WTC11 (cell line): ENCODE data around the gene MAGI2. TPM values are rescaled to one million over a fixed set of nuclear protein-coding genes. Genes with fewer than 3 reads are reported as not detected.

Source experiments
- ATAC-seq: fragments of 200-7000 bp; cut with Tn5 transposase; 2 replicates; pipeline ENCODE4 v1.10.0; 2021; ENCODE audit warnings: mild to moderate bottlenecking, moderate library complexity
- CTCF ChIA-PET: fragments of 300-600 bp; sonication (Branson Sonifier 250); formaldehyde crosslinking; loops from one replicate; lab custom pipeline; 2021; ENCODE audit warnings: antibody characterized with exemption; lab: Charles Lee
- POLR2A ChIA-PET: fragments of 350-600 bp; sonication (Branson Sonifier 250); formaldehyde crosslinking; loops from one replicate; lab custom pipeline; 2021; ENCODE audit warnings: antibody characterized with exemption; lab: Charles Lee
- DNase-seq: peaks from one replicate; pipeline ENCODE4 v3.0.0; 2021; ENCODE audit warnings: low spot score
- H3K27ac Mint-ChIP-seq: 2 replicates; pipeline ENCODE4 v1.8.0; 2021; ENCODE audit warnings: mixed read lengths
- H3K27me3 Mint-ChIP-seq: 2 replicates; pipeline ENCODE4 v1.8.0; 2021; ENCODE audit warnings: low read depth, mild to moderate bottlenecking, moderate library complexity, mixed read lengths
- H3K36me3 Mint-ChIP-seq: 2 replicates; pipeline ENCODE4 v1.8.0; 2021; ENCODE audit warnings: mixed read lengths
- H3K4me1 Mint-ChIP-seq: 2 replicates; pipeline ENCODE4 v1.8.0; 2022; ENCODE audit warnings: mixed read lengths
- H3K4me3 Mint-ChIP-seq: 2 replicates; pipeline ENCODE4 v1.8.0; 2021; ENCODE audit warnings: mild to moderate bottlenecking, moderate library complexity, mixed read lengths
- H3K9me3 Mint-ChIP-seq: 2 replicates; pipeline ENCODE4 v1.8.0; 2021; ENCODE audit warnings: mixed read lengths
- ATF6 ChIP-seq: sonication (generic); formaldehyde crosslinking; IDR thresholded peaks from 2 replicates; pipeline ENCODE4 v1.8.1; 2023; ENCODE audit warnings: mild to moderate bottlenecking, missing genetic modification reagents
- FOXP1 ChIP-seq: sonication (generic); formaldehyde crosslinking; IDR thresholded peaks from 2 replicates; pipeline ENCODE4 v1.8.0; 2022; ENCODE audit warnings: missing genetic modification reagents, mild to moderate bottlenecking, moderate library complexity, borderline replicate concordance
- HMGXB4 ChIP-seq: sonication (generic); formaldehyde crosslinking; IDR thresholded peaks from 2 replicates; pipeline ENCODE4 v1.8.1; 2023; ENCODE audit warnings: mild to moderate bottlenecking, moderate library complexity, missing genetic modification reagents
- MXD4 ChIP-seq: fragments of 250-450 bp; sonication (Bioruptor Pico); IDR thresholded peaks from 2 replicates; pipeline ENCODE4 v1.8.0; 2021; ENCODE audit warnings: mild to moderate bottlenecking, moderate library complexity, borderline replicate concordance
- NFYB ChIP-seq: sonication (generic); formaldehyde crosslinking; conservative IDR thresholded peaks from 2 replicates; pipeline ENCODE4 v1.8.0; 2022; ENCODE audit warnings: low read depth, missing genetic modification reagents
- NR1H2 ChIP-seq: sonication (generic); formaldehyde crosslinking; IDR thresholded peaks from 2 replicates; pipeline ENCODE4 v1.9.0; 2021; ENCODE audit warnings: mild to moderate bottlenecking, moderate library complexity, missing genetic modification reagents
- PRRX2 ChIP-seq: fragments of 250-450 bp; sonication (Bioruptor Pico); IDR thresholded peaks from 2 replicates; pipeline ENCODE4 v1.8.0; 2021; ENCODE audit warnings: mild to moderate bottlenecking
- RELA ChIP-seq: sonication (generic); formaldehyde crosslinking; IDR thresholded peaks from 2 replicates; pipeline ENCODE4 v1.8.1; 2022; ENCODE audit warnings: missing genetic modification reagents, mild to moderate bottlenecking, borderline replicate concordance
- SOX15 ChIP-seq: fragments of 250-450 bp; sonication (Bioruptor Pico); IDR thresholded peaks from 2 replicates; pipeline ENCODE4 v1.9.0; 2021; ENCODE audit warnings: mild to moderate bottlenecking
- STAT6 ChIP-seq: sonication (generic); formaldehyde crosslinking; conservative IDR thresholded peaks from 2 replicates; pipeline ENCODE4 v1.8.1; 2023; ENCODE audit warnings: mild to moderate bottlenecking, low read depth, missing genetic modification reagents, moderate library complexity
- ZMAT4 ChIP-seq: fragments of 250-450 bp; sonication (Bioruptor Pico); IDR thresholded peaks from 2 replicates; pipeline ENCODE4 v1.9.0; 2021; ENCODE audit warnings: mild to moderate bottlenecking
- total RNA-seq: library from RNA; stranded (reverse); gene quantifications from 3 replicates; pipeline ENCODE4 v1.2.3, GENCODE V29; 2021
- TF ChIP-seq, protein P1 (sequence below): sonication (generic); formaldehyde crosslinking; IDR thresholded peaks from 2 replicates; pipeline ENCODE4 v1.8.0; 2023; ENCODE audit warnings: mild to moderate bottlenecking, missing genetic modification reagents
- TF ChIP-seq, protein P2 (sequence below): sonication (generic); formaldehyde crosslinking; conservative IDR thresholded peaks from 2 replicates; pipeline ENCODE4 v1.8.1; 2022; ENCODE audit warnings: mild to moderate bottlenecking, missing genetic modification reagents
- TF ChIP-seq, protein P3 (sequence below): fragments of 250-450 bp; sonication (Bioruptor Pico); IDR thresholded peaks from 2 replicates; pipeline ENCODE4 v1.9.0; 2021; ENCODE audit warnings: moderate library complexity, mild to moderate bottlenecking, inconsistent platforms, borderline replicate concordance
- TF ChIP-seq, protein P4 (sequence below): fragments of 200-600 bp; IDR thresholded peaks from 2 replicates; pipeline ENCODE4 v1.8.0; 2022; ENCODE audit warnings: antibody characterized with exemption

MAGI2 gene
- total RNA-seq, 1 experiment from 2014 or later, result 26.6 TPM

DNA sequence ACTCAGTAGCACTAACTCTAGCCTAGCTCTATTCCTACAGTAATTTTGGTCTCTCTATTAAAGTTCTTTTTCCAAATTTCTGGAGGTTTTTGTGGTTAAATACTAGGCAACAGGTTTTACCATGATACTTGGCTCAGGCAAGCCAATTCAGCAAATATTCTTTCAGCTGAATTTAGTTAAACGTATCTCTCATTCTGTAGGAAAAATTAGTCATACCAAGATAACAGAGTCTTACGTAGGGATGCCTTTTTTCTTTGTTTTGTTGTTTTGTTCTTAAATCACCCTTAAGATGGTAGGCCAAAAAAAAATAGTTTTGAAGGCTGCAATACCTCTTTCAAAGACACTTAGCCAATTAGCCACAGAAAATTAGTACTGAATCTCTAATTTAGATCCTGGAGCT, 180.5 kb downstream of the MAGI2 start:
- H3K4me1 Mint-ChIP-seq, result peaks cover 5% of the 10 kb centered on the region; the same call in 1 of the 2 replicates
- H3K9me3 Mint-ChIP-seq, result no peaks in the 10 kb centered on the region
- CTCF ChIA-PET, result no interaction called here
- no peaks in the 10 kb centered on the region for H3K27me3 Mint-ChIP-seq
- no peak overlapping the region for H3K4me3 Mint-ChIP-seq
- TF ChIP-seq RELA (CRISPR knock-in tag) (no peak), STAT6 (CRISPR knock-in tag) (no peak), PRRX2 (CRISPR knock-in tag) (no peak), MXD4 (CRISPR knock-in tag) (no peak), ZMAT4 (CRISPR knock-in tag) (no peak), FOXP1 (CRISPR knock-in tag) (no peak), HMGXB4 (no peak), SOX15 (CRISPR knock-in tag) (no peak), ATF6 (CRISPR knock-in tag) (no peak), NFYB (no peak), NR1H2 (CRISPR knock-in tag) (no peak)
- TF ChIP-seq, protein P1, sequence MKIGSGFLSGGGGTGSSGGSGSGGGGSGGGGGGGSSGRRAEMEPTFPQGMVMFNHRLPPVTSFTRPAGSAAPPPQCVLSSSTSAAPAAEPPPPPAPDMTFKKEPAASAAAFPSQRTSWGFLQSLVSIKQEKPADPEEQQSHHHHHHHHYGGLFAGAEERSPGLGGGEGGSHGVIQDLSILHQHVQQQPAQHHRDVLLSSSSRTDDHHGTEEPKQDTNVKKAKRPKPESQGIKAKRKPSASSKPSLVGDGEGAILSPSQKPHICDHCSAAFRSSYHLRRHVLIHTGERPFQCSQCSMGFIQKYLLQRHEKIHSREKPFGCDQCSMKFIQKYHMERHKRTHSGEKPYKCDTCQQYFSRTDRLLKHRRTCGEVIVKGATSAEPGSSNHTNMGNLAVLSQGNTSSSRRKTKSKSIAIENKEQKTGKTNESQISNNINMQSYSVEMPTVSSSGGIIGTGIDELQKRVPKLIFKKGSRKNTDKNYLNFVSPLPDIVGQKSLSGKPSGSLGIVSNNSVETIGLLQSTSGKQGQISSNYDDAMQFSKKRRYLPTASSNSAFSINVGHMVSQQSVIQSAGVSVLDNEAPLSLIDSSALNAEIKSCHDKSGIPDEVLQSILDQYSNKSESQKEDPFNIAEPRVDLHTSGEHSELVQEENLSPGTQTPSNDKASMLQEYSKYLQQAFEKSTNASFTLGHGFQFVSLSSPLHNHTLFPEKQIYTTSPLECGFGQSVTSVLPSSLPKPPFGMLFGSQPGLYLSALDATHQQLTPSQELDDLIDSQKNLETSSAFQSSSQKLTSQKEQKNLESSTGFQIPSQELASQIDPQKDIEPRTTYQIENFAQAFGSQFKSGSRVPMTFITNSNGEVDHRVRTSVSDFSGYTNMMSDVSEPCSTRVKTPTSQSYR, result no peak
- TF ChIP-seq, protein P2, sequence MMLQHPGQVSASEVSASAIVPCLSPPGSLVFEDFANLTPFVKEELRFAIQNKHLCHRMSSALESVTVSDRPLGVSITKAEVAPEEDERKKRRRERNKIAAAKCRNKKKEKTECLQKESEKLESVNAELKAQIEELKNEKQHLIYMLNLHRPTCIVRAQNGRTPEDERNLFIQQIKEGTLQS (CRISPR knock-in tag), result no peak
- TF ChIP-seq, protein P3, sequence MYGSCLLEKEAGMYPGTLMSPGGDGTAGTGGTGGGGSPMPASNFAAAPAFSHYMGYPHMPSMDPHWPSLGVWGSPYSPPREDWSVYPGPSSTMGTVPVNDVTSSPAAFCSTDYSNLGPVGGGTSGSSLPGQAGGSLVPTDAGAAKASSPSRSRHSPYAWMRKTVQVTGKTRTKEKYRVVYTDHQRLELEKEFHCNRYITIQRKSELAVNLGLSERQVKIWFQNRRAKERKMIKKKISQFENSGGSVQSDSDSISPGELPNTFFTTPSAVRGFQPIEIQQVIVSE (CRISPR knock-in tag), result no peak
- TF ChIP-seq, protein P4, sequence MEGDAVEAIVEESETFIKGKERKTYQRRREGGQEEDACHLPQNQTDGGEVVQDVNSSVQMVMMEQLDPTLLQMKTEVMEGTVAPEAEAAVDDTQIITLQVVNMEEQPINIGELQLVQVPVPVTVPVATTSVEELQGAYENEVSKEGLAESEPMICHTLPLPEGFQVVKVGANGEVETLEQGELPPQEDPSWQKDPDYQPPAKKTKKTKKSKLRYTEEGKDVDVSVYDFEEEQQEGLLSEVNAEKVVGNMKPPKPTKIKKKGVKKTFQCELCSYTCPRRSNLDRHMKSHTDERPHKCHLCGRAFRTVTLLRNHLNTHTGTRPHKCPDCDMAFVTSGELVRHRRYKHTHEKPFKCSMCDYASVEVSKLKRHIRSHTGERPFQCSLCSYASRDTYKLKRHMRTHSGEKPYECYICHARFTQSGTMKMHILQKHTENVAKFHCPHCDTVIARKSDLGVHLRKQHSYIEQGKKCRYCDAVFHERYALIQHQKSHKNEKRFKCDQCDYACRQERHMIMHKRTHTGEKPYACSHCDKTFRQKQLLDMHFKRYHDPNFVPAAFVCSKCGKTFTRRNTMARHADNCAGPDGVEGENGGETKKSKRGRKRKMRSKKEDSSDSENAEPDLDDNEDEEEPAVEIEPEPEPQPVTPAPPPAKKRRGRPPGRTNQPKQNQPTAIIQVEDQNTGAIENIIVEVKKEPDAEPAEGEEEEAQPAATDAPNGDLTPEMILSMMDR, result no peak
- TF ChIP-seq, all 79 proteins: peak for 0
- DNase-seq (no peak), ATAC-seq (no peak)
- POLR2A ChIA-PET, result no interaction called here
- Mint-ChIP-seq H3K27ac (no peak overlapping the region), H3K36me3 (no peaks in the 10 kb centered on the region)
